Spleen (tissue), 11 donors: ENCODE results near the gene CA10. TPM values are rescaled to one million over a fixed set of nuclear protein-coding genes. Genes with fewer than 3 reads are reported as not detected.

Experiments used
- DNase-seq: peaks from one replicate; pipeline ENCODE4 v3.0.0-alpha.2; 2020
- H3K27ac ChIP-seq, 8 donors: fragments of 200-600 bp; sonication (generic) in 7 of 8; 1 replicate in 4 of 8; 2 replicates in 4 of 8; pipeline versions ENCODE4 v1.5.0 to v1.8.0; 2016 to 2021; ENCODE audit warnings: inconsistent platforms in 4 of 8, mild to moderate bottlenecking in 4 of 8, moderate library complexity in 1 of 8
- H3K27me3 ChIP-seq, 7 donors: fragments of 200-600 bp; sonication (generic) in 6 of 7; replicated peaks in 1 of 7; 1 replicate in 4 of 7; 2 replicates in 3 of 7; pipeline versions ENCODE4 v1.5.0 to v1.8.0; 2016 to 2021; ENCODE audit warnings: inconsistent platforms in 3 of 7, mild to moderate bottlenecking in 1 of 7
- H3K36me3 ChIP-seq, 6 donors: fragments of 200-600 bp; sonication (generic) in 5 of 6; 1 replicate in 4 of 6; 2 replicates in 2 of 6; pipeline versions ENCODE4 v1.5.0 to v1.8.0; 2016 to 2021; ENCODE audit warnings: inconsistent platforms in 2 of 6
- H3K4me1 ChIP-seq, 6 donors: fragments of 200-600 bp; sonication (generic) in 5 of 6; 1 replicate in 3 of 6; 2 replicates in 3 of 6; pipeline versions ENCODE4 v1.5.0 to v1.8.0; 2016 to 2021; ENCODE audit warnings: inconsistent platforms in 3 of 6
- H3K4me3 ChIP-seq, 8 donors: fragments of 200-600 bp; sonication (generic) in 7 of 8; 1 replicate in 4 of 8; 2 replicates in 4 of 8; pipeline versions ENCODE4 v1.5.0 to v1.8.0; 2016 to 2021; ENCODE audit warnings: inconsistent platforms in 4 of 8, mild to moderate bottlenecking in 4 of 8, moderate library complexity in 2 of 8
- H3K9me3 ChIP-seq, 8 donors: fragments of 200-600 bp; sonication (generic) in 7 of 8; 1 replicate in 4 of 8; 2 replicates in 4 of 8; pipeline versions ENCODE4 v1.5.0 to v1.8.0; 2016 to 2021; ENCODE audit warnings: inconsistent platforms in 4 of 8
- CTCF ChIP-seq, 11 experiments: fragments of 200-600 bp in 7 of 11; fragments of 450-650 bp in 4 of 11; sonication (generic) in 4 of 11; IDR thresholded peaks in 8 of 11; conservative IDR thresholded peaks in 3 of 11; 1 replicate in 7 of 11; 2 replicates in 4 of 11; pipeline versions ENCODE4 v1.4.0 to v1.8.0; 2016 to 2021; ENCODE audit warnings: antibody characterized with exemption in 11 of 11, inconsistent platforms in 4 of 11, mild to moderate bottlenecking in 1 of 11
- POLR2A ChIP-seq, 3 donors: fragments of 450-650 bp; IDR thresholded peaks; one replicate each; pipeline ENCODE4 v1.5.1; 2017; ENCODE audit warnings: antibody characterized with exemption in 3 of 3, mild to moderate bottlenecking in 1 of 3
- POLR2AphosphoS5 ChIP-seq, 3 donors: sonication (generic); formaldehyde crosslinking; IDR thresholded peaks; one replicate each; pipeline ENCODE4 v1.5.1; 2017; ENCODE audit warnings: antibody characterized with exemption in 3 of 3
- WGBS, 5 donors: extraction: QIAGEN DNeasy Blood & Tissue Kit in 3 of 5; methylation state at CpG; one replicate each; pipeline versions ENCODE4 v1.1.5 to v1.1.7; 2013 to 2018; 5-methylcytosine and 5-hydroxymethylcytosine counted together
- intact Hi-C: fragments of 100-400 bp; cut with DNase I; formaldehyde crosslinking; loops from one replicate; pipeline ENCODE4 v1.15.0; 2023; ENCODE audit warnings: low total_unique reads
- polyA plus RNA-seq, 3 donors: library from polyadenylated mRNA; stranded (reverse); fragments of 200-250 nt; gene quantifications; one replicate each; pipeline ENCODE4 v1.2.1, GENCODE V29; 2013
- total RNA-seq, 7 donors: library from RNA; depleted of rRNA in 3 of 7; stranded (reverse); fragments of >200 nt in 3 of 7; fragmentation: NEBNext Ultra II Directional in 4 of 7; extraction: Animal tissue kit (Norgen Biotek cat#: 25700) in 4 of 7; gene quantifications; one replicate each; pipeline versions ENCODE4 v1.1.0 to v1.2.1, GENCODE V29; 2016 to 2021
- donor health status: healthy with polysubstance abuse.
- donor health status: DM: no; HTN: no; CAD: no; lungs with moderate emphysema.
- donor health status: DM: no; HTN: no; CAD: no.
- donor health status: Bipolar disorder and iron deficiency.
- donor health status: healthy.
- donor health status: DM: no; HTN: no; CAD: no.
- donor health status: DM: yes; HTN: yes; CAD: no.

The CA10 gene
- total and polyA plus RNA-seq, 10 donors = 0.19 to 0.22 TPM; not detected in 8

GRCh38 chr17:51706093-51706492, 452.4 kb downstream of the CA10 start:
- intact Hi-C loops = no loop called here
- no peak overlapping the region for H3K27ac ChIP-seq
- no peaks in the 10 kb centered on the region for H3K36me3 ChIP-seq
- H3K27me3 ChIP-seq = peaks cover 0 to 8% (median 0%) of the 10 kb centered on the region in 7 donors
- DNase-seq = no peak
- 74 to 93% (median 87%) methylated on average over 1 of the region's 1 CpG for WGBS, 5 donors
- no peak for TF ChIP-seq POLR2A (IDR thresholded peaks at IDR 0.05)
- TF ChIP-seq CTCF (IDR thresholded peaks at IDR 0.05 in 8 of 11, conservative IDR thresholded peaks at IDR 0.05 in 3 of 11) = no peak
- no peak for TF ChIP-seq POLR2AphosphoS5 (IDR thresholded peaks at IDR 0.05)
- H3K9me3 ChIP-seq = no peaks in the 10 kb centered on the region
- no peak overlapping the region for H3K4me3 ChIP-seq
- H3K4me1 ChIP-seq = no peaks in the 10 kb centered on the region

GRCh38 chr17:51703361-51704341, 454.9 kb downstream of the CA10 start:
- Histone ChIP-seq H3K4me1 (no peaks in the 10 kb centered on the region), H3K36me3 (no peaks in the 10 kb centered on the region), H3K27me3 (peaks cover 0 to 10% (median 0%) of the 10 kb centered on the region in 7 donors), H3K9me3 (no peaks in the 10 kb centered on the region), H3K27ac (no peak overlapping the region), H3K4me3 (no peak overlapping the region)
- TF ChIP-seq POLR2AphosphoS5 (IDR thresholded peaks at IDR 0.05) (no peak), POLR2A (IDR thresholded peaks at IDR 0.05) (no peak), CTCF (IDR thresholded peaks at IDR 0.05 in 8 of 11, conservative IDR thresholded peaks at IDR 0.05 in 3 of 11) (no peak)
- DNase-seq = no peak
- WGBS, 5 donors = 76 to 88% (median 82%) methylated on average over 8 of the region's 8 CpGs
- intact Hi-C loops = no loop called here

GRCh38 chr17:51702963-51703360, 455.6 kb downstream of the CA10 start:
- H3K27me3 ChIP-seq = peaks cover 0 to 7% (median 0%) of the 10 kb centered on the region in 7 donors
- no peak for DNase-seq
- no peaks in the 10 kb centered on the region for H3K4me1 ChIP-seq
- H3K36me3 ChIP-seq = no peaks in the 10 kb centered on the region
- no peaks in the 10 kb centered on the region for H3K9me3 ChIP-seq
- no peak overlapping the region for H3K27ac ChIP-seq
- H3K4me3 ChIP-seq = no peak overlapping the region
- WGBS, 5 donors = 58 to 73% (median 68%) methylated on average over 3 of the region's 3 CpGs
- intact Hi-C loops = no loop called here
- no peak for TF ChIP-seq POLR2A (IDR thresholded peaks at IDR 0.05)
- TF ChIP-seq CTCF (IDR thresholded peaks at IDR 0.05 in 8 of 11, conservative IDR thresholded peaks at IDR 0.05 in 3 of 11) = no peak
- TF ChIP-seq POLR2AphosphoS5 (IDR thresholded peaks at IDR 0.05) = no peak

GRCh38 chr17:51701501-51701900, 457.0 kb downstream of the CA10 start:
- Histone ChIP-seq H3K27ac (no peak overlapping the region), H3K4me3 (no peak overlapping the region), H3K9me3 (no peaks in the 10 kb centered on the region), H3K36me3 (no peaks in the 10 kb centered on the region), H3K27me3 (peaks cover 0 to 7% (median 0%) of the 10 kb centered on the region in 7 donors), H3K4me1 (no peaks in the 10 kb centered on the region)
- TF ChIP-seq CTCF (IDR thresholded peaks at IDR 0.05 in 8 of 11, conservative IDR thresholded peaks at IDR 0.05 in 3 of 11) (no peak), POLR2A (IDR thresholded peaks at IDR 0.05) (no peak), POLR2AphosphoS5 (IDR thresholded peaks at IDR 0.05) (no peak)
- DNase-seq = no peak
- intact Hi-C loops = no loop called here
- WGBS, 5 donors = 63 to 90% (median 82%) methylated on average over 2 of the region's 2 CpGs
